Transverse colon (tissue), 4 donors: ENCODE results near the gene PHAF1. TPM values are rescaled to one million over a fixed set of nuclear protein-coding genes. Genes with fewer than 3 reads are reported as not detected.

Source experiments
- DNase-seq: peaks from one replicate; pipeline ENCODE4 v3.0.0-alpha.2; 2019
- H3K27ac ChIP-seq, 4 donors: fragments of 200-600 bp; sonication (generic); 2 replicates each; pipeline ENCODE4 v1.5.1; 2016 to 2018; ENCODE audit warnings: inconsistent platforms in 4 of 4
- H3K27me3 ChIP-seq: fragments of 200-600 bp; sonication (generic); 2 replicates; pipeline ENCODE4 v1.5.1; 2017; ENCODE audit warnings: inconsistent platforms
- H3K36me3 ChIP-seq, 4 donors: fragments of 200-600 bp; sonication (generic); 2 replicates each; pipeline ENCODE4 v1.5.1; 2017 to 2019; ENCODE audit warnings: inconsistent platforms in 4 of 4
- H3K4me1 ChIP-seq, 4 donors: fragments of 200-600 bp; sonication (generic); 2 replicates each; pipeline ENCODE4 v1.5.1; 2017 to 2020; ENCODE audit warnings: inconsistent platforms in 4 of 4
- H3K4me3 ChIP-seq, 4 donors: fragments of 200-600 bp; sonication (generic); 1 replicate in 1 of 4; 2 replicates in 3 of 4; pipeline versions ENCODE4 v1.5.1 to v1.6.1; 2017 to 2019; ENCODE audit warnings: inconsistent platforms in 4 of 4
- H3K9me3 ChIP-seq, 2 donors: fragments of 200-600 bp; sonication (generic); 2 replicates each; pipeline ENCODE4 v1.5.1; 2017 to 2019; ENCODE audit warnings: inconsistent platforms in 2 of 2
- EP300 ChIP-seq: sonication (generic); formaldehyde crosslinking; IDR thresholded peaks from one replicate; pipeline ENCODE4 v1.6.1; 2017; ENCODE audit warnings: antibody characterized with exemption, low read depth
- POLR2A ChIP-seq: fragments of 450-650 bp; IDR thresholded peaks from one replicate; pipeline ENCODE4 v1.6.1; 2016; ENCODE audit warnings: antibody characterized with exemption, mild to moderate bottlenecking, moderate library complexity
- POLR2AphosphoS5 ChIP-seq, 3 donors: sonication (generic); formaldehyde crosslinking; IDR thresholded peaks; one replicate each; pipeline ENCODE4 v1.6.1; 2016; ENCODE audit warnings: antibody characterized with exemption in 3 of 3
- WGBS, 2 donors: methylation state at CpG; one replicate each; pipeline ENCODE4 v1.1.5; 2018; ENCODE audit warnings: low coverage in 1 of 2; 5-methylcytosine and 5-hydroxymethylcytosine counted together
- in situ Hi-C, 4 donors: fragments of 200-750 bp; cut with MboI; loops; one replicate each; pipeline versions ENCODE4 v1.15.0 to v1.15.1; 2017; ENCODE audit warnings: low sequenced_read_pairs in 3 of 4, low pct_ligation_motif_present in 1 of 4, low pct_unique_long_range_greater_than_20kb in 1 of 4
- intact Hi-C: fragments of 100-400 bp; cut with DNase I; formaldehyde crosslinking; loops from one replicate; pipeline ENCODE4 v1.15.1; 2023; ENCODE audit warnings: low total_unique reads
- total RNA-seq, 4 donors: library from RNA; depleted of rRNA; stranded (reverse); fragments of >200 nt; gene quantifications; one replicate each; pipeline ENCODE4 v1.1.0, GENCODE V29; 2016
- TF ChIP-seq, protein P1 (sequence below), 5 experiments: fragments of 200-600 bp in 3 of 5; fragments of 450-650 bp in 2 of 5; sonication (generic) in 3 of 5; IDR thresholded peaks; 1 replicate in 2 of 5; 2 replicates in 3 of 5; pipeline ENCODE4 v1.5.1; 2016 to 2017; ENCODE audit warnings: antibody characterized with exemption in 5 of 5, inconsistent platforms in 3 of 5, mild to moderate bottlenecking in 2 of 5, moderate library complexity in 1 of 5

PHAF1 gene
- total RNA-seq, 4 donors from 2014 or later = 13.3 to 23.8 (median 17.7) TPM

DNA sequence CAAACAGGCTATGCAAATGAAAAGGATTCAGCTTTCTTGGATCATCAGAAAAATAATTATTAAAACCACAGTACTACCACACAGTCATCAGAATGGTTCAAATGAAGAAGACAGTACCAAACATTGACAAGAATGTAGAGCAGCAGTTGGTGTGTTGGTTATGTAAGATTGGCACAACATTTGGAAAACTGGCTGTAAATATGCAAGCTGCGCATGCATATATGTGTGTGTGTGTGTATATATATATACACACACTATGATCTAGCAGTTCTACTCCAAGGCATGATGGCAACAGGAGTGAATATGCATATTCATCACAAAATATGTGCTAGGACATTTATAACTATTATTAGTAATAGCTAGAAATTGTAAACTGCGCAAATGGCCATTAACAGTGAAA is 34.4 kb upstream of the PHAF1 start:
- WGBS, 2 donors = 98 to 100% methylated on average over 1 to 2 of the region's 2 CpGs
- no peak overlapping the region for H3K27ac ChIP-seq
- H3K9me3 ChIP-seq = no peaks in the 10 kb centered on the region
- H3K27me3 ChIP-seq = no peaks in the 10 kb centered on the region
- in situ Hi-C loops (no loop called here), intact Hi-C loops (no loop called here)
- H3K4me3 ChIP-seq = no peak overlapping the region
- no peaks in the 10 kb centered on the region for H3K36me3 ChIP-seq
- no peak for DNase-seq
- no peak for TF ChIP-seq POLR2AphosphoS5 (IDR thresholded peaks at IDR 0.05)
- TF ChIP-seq POLR2A = no peak
- TF ChIP-seq, protein P1, sequence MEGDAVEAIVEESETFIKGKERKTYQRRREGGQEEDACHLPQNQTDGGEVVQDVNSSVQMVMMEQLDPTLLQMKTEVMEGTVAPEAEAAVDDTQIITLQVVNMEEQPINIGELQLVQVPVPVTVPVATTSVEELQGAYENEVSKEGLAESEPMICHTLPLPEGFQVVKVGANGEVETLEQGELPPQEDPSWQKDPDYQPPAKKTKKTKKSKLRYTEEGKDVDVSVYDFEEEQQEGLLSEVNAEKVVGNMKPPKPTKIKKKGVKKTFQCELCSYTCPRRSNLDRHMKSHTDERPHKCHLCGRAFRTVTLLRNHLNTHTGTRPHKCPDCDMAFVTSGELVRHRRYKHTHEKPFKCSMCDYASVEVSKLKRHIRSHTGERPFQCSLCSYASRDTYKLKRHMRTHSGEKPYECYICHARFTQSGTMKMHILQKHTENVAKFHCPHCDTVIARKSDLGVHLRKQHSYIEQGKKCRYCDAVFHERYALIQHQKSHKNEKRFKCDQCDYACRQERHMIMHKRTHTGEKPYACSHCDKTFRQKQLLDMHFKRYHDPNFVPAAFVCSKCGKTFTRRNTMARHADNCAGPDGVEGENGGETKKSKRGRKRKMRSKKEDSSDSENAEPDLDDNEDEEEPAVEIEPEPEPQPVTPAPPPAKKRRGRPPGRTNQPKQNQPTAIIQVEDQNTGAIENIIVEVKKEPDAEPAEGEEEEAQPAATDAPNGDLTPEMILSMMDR (IDR thresholded peaks at IDR 0.05) = no peak
- no peak for TF ChIP-seq EP300
- no peaks in the 10 kb centered on the region for H3K4me1 ChIP-seq

DNA sequence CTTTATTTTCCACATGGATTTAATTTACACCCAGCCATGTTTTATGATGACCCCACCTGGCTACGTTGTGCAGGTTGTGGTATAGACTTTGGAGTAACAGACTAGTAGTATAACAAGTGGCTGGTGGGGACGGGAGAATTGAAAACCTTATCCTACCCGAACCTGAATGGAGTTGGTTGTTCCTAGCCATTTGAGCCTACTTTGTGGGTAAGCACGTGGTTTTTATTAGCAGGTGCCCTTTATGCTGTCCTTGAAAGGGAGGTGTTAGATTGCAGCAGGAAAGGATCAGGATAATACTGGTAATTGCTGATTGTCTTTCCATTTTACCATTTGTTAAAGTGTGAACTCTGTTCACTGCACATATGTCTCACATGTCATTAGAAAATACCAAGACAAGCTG is 31.9 kb upstream of the PHAF1 start:
- H3K4me1 ChIP-seq = no peaks in the 10 kb centered on the region
- no peak overlapping the region for H3K4me3 ChIP-seq
- no peak for DNase-seq
- H3K27me3 ChIP-seq = no peaks in the 10 kb centered on the region
- H3K36me3 ChIP-seq = peaks cover 0 to 10% (median 0%) of the 10 kb centered on the region in 4 donors
- intact Hi-C loops (no loop called here), in situ Hi-C loops (no loop called here)
- 83% methylated on average over 4 of the region's 4 CpGs; no CpG with 5 or more reads in 1 of the 2 donors for WGBS, 2 donors
- TF ChIP-seq EP300 = no peak
- no peak for TF ChIP-seq POLR2A
- TF ChIP-seq, protein P1 (IDR thresholded peaks at IDR 0.05) = no peak
- TF ChIP-seq POLR2AphosphoS5 (IDR thresholded peaks at IDR 0.05) = no peak
- no peak overlapping the region for H3K27ac ChIP-seq
- H3K9me3 ChIP-seq = no peaks in the 10 kb centered on the region

DNA sequence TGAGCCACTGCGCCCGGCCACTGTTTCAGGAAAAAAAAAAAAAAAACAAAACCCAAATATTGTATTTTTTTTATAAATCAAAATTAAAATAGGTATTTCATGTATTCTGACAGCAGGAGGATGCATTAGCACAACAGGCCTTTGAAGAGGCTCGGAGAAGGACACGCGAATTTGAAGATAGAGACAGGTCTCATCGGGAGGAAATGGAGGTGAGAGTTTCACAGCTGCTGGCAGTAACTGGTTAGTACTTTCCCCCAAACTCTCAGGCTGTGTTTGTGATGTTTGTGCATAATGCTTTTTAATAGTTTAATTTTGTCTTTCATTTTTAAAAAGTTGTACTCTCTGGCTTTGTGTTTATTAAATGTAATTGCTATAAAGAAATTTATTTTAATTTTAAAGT is 27.6 kb upstream of the PHAF1 start:
- no peak overlapping the region for H3K4me3 ChIP-seq
- H3K4me1 ChIP-seq = peaks cover 0 to 3% (median 0%) of the 10 kb centered on the region in 4 donors
- peaks cover 0 to 16% (median 0%) of the 10 kb centered on the region in 4 donors for H3K36me3 ChIP-seq
- intact Hi-C loops = no loop called here
- DNase-seq = no peak
- TF ChIP-seq POLR2AphosphoS5 (IDR thresholded peaks at IDR 0.05) = no peak
- 89 to 92% methylated on average over 6 of the region's 6 CpGs for WGBS, 2 donors
- H3K27ac ChIP-seq = no peak overlapping the region
- in situ Hi-C loops = no loop called here
- H3K27me3 ChIP-seq = no peaks in the 10 kb centered on the region
- H3K9me3 ChIP-seq = no peaks in the 10 kb centered on the region

DNA sequence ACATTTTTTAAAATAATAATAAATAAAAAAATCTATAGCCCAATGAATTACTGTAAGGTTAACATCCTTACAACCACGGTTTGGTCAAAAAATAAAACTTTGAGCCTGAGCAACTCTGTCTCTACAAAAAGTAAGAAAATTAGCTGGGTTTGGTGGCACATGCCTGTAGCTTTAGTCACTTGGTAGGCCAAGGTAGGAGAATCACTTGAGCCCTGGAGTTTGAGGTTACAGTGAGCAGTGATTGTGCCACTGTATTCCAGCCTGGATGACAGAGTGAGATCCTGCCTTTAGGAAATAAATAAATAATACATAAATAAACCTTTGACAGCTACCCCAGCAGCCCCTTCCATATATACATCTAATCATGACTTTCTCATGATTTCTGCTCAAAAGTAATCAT is 26.9 kb upstream of the PHAF1 start:
- no peak overlapping the region for H3K27ac ChIP-seq
- no peak overlapping the region for H3K4me3 ChIP-seq
- no peak for DNase-seq
- TF ChIP-seq, protein P1 (IDR thresholded peaks at IDR 0.05) = no peak
- TF ChIP-seq POLR2A (no peak), EP300 (no peak), POLR2AphosphoS5 (IDR thresholded peaks at IDR 0.05) (no peak)
- peaks cover 0 to 16% (median 0%) of the 10 kb centered on the region in 4 donors for H3K36me3 ChIP-seq
- intact Hi-C loops (no loop called here), in situ Hi-C loops (no loop called here)
- H3K9me3 ChIP-seq = no peaks in the 10 kb centered on the region
- H3K27me3 ChIP-seq = no peaks in the 10 kb centered on the region
- WGBS, 2 donors = 92 to 100% methylated on average over 1 of the region's 1 CpG
- H3K4me1 ChIP-seq = peaks cover 0 to 3% (median 0%) of the 10 kb centered on the region in 4 donors

DNA sequence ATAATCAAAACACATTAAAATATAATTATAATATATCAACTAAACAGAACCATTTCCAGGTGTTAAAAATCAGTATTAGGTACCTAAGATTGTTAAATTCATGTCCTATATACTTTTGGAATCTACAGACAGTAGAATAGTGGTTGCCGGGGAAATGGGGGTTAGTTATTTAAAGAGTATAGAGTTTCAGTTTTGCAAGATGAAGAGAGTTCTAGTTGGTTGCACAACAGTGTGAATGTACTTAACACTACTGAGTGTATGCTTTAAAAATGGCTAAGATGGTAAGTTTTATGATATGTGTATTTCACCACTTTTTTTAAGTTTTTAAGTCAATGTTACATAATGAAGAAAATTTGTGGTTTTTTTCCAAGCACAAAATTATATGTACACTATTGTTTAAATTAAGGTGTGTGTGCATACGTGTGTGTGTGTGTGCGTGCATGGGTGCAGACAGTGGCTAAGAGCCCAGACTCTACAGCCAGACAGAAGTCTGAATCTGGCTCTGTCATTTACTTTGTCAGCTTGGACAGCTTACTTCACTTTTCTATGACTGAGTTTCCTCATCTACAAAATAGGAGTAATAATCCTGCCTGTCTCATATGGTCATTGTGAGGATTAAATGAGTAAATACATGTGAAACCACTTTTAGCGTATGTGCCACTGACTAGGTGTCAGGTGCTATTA is 25.3 kb upstream of the PHAF1 start:
- no peak for DNase-seq
- TF ChIP-seq POLR2AphosphoS5 (IDR thresholded peaks at IDR 0.05) (no peak), EP300 (no peak), POLR2A (no peak)
- TF ChIP-seq, protein P1 (IDR thresholded peaks at IDR 0.05) = no peak
- Histone ChIP-seq H3K9me3 (no peaks in the 10 kb centered on the region), H3K27me3 (no peaks in the 10 kb centered on the region), H3K27ac (no peak overlapping the region), H3K4me1 (peaks cover 0 to 3% (median 0%) of the 10 kb centered on the region in 4 donors), H3K4me3 (no peak overlapping the region), H3K36me3 (peaks cover 0 to 16% (median 0%) of the 10 kb centered on the region in 4 donors)
- intact Hi-C loops (no loop called here), in situ Hi-C loops (no loop called here)
- WGBS, 2 donors = 78 to 84% methylated on average over 4 of the region's 4 CpGs
